Measurements from ENCODE around the gene PLIN3.

DNA sequence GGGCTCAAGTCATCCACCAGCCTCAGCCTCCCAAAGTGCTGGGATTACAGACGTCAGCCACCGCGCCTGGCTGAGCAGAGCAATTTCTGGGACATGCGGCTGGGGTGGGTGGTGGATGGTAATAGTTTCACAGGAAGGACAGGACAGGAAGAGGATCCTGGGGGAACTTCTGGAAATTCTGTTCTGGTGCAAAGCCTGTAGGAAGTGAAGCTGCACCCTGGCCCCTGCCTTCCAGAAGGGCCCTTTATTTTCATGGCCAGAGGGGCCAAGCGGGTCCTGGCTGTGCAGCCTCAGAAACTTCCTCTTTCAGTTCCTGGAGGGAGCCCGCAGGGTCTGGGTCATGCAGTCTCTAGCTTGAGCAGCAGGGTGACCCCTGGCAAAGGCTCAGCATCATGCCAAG lies 60.3 kb downstream of the PLIN3 start:
- TF ChIP-seq CTCF (IDR thresholded peaks at IDR 0.05) (no peak), POLR2A (IDR thresholded peaks at IDR 0.05) (no peak), EP300 (IDR thresholded peaks at IDR 0.05) (no peak)
